Bronchial epithelial cell (primary cell): ENCODE data around the gene ALG1L2. TPM values are rescaled to one million over a fixed set of nuclear protein-coding genes. Genes with fewer than 3 reads are reported as not detected.
"Not testable (repeated sequence)": the region's sequence is repeated elsewhere in the genome, so short reads cannot be mapped to it uniquely, and the experiment has no call there.

ENCODE experiments used
- DNase-seq: peaks from one replicate; pipeline ENCODE4 v3.0.0-alpha.2; 2010; ENCODE audit warnings: low read depth
- FAIRE-seq: peaks from 2 replicates; lab custom pipeline; 2011; peaks lifted over from hg19 to GRCh38; lab: Jason Lieb, UNC
- H3K27me3 ChIP-seq: 2 replicates; pipeline ENCODE4 v1.5.1; 2011; ENCODE audit warnings: low read length; ENCODE audit not compliant: control insufficient read depth, insufficient read depth
- H3K36me3 ChIP-seq: 2 replicates; pipeline ENCODE4 v1.5.1; 2011; ENCODE audit warnings: low read length; ENCODE audit not compliant: control insufficient read depth, insufficient read depth
- H3K4me3 ChIP-seq: 2 replicates; pipeline ENCODE4 v1.5.1; 2011; ENCODE audit warnings: mild to moderate bottlenecking, low read depth, low read length, control low read depth
- total RNA-seq: library from RNA; depleted of rRNA; stranded (reverse); fragments of >200 nt; gene quantifications from 2 replicates; pipeline ENCODE4 v1.2.1, GENCODE V29; 2014
- TF ChIP-seq, protein P1 (sequence below): IDR thresholded peaks from 2 replicates; pipeline ENCODE4 v1.5.1; 2011; ENCODE audit warnings: mild to moderate bottlenecking, moderate library complexity, low read length, control low read depth, inconsistent platforms; ENCODE audit not compliant: insufficient read depth, severe bottlenecking

The ALG1L2 gene
- total RNA-seq, 1 donor from 2014 or later = not detected

DNA sequence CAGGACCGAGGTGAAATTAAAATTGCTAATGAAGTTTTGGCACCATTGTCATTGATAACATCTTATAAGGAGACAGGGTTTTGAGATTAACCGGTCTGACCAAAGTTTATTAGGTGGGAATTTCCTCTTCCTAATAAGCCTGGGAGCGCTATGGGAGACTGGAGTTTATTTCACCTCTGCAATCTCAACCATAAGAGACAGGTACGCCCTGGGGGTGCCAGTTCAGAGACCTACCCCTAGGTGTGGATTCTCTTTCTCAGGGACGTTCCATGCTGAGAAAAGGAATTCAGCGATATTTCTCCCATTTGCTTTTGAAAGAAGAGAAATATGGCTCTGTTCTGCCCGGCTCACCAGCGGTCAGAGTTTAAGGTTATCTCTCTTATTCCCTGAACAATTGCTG, 57.4 kb downstream of the ALG1L2 start:
- not testable (repeated sequence) for FAIRE-seq, H3K36me3 ChIP-seq, DNase-seq, H3K4me3 ChIP-seq, H3K27me3 ChIP-seq

DNA sequence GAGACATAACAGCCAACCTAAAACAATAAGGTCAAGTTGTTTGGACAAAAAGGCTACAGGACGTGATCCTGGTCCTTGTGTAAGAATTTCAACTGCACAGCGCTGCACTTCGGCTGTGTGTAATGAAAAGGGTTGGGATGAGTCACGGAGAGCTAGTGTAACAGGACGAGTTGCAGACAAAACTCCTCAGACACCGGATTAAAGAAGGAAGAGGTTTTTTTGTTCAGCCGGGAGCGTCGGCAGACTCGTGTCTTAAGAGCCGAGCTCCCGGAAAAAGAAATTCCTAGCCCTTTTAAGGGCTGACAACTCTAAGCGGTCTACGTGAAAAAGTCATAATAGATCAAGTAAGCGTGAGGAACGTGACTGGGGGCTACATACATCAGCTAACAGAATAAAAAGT, 59.1 kb downstream of the ALG1L2 start:
- FAIRE-seq, H3K36me3 ChIP-seq, H3K4me3 ChIP-seq, H3K27me3 ChIP-seq: not testable (repeated sequence)
- DNase-seq = peak; percentile 65

DNA sequence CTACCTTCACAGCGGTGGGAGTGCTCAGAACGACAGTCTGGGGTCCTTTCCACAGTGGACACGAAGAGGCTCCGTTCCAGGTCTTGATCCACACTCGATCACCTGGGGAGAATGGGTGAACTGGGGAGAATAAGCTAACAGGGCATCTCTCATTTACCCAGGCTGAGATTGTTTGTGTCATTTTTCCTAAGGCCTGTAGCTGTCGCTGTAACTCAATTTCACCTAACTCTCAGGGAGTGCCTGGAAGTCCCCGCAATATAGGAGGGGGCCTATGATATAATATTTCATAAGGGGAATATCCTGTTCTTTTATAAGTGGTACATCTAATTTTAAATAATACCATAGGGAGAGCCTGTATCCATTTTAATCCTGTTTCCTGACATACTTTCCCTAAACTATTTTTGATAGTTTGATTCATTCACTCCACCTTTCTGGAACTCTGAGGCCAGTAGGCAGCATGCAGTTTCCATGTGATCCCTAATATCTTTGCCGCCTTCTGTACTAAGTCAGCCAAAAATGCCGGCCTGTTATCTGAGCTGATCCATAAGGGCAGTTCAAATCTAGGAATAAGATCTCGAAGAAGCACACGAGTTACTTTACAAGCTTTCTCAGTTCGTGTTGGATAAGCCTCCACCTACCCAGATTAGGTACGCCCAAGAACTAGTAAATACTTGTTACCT, 62.2 kb downstream of the ALG1L2 start:
- TF ChIP-seq, protein P1, sequence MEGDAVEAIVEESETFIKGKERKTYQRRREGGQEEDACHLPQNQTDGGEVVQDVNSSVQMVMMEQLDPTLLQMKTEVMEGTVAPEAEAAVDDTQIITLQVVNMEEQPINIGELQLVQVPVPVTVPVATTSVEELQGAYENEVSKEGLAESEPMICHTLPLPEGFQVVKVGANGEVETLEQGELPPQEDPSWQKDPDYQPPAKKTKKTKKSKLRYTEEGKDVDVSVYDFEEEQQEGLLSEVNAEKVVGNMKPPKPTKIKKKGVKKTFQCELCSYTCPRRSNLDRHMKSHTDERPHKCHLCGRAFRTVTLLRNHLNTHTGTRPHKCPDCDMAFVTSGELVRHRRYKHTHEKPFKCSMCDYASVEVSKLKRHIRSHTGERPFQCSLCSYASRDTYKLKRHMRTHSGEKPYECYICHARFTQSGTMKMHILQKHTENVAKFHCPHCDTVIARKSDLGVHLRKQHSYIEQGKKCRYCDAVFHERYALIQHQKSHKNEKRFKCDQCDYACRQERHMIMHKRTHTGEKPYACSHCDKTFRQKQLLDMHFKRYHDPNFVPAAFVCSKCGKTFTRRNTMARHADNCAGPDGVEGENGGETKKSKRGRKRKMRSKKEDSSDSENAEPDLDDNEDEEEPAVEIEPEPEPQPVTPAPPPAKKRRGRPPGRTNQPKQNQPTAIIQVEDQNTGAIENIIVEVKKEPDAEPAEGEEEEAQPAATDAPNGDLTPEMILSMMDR = peak; percentile 29
- not testable (repeated sequence) for H3K36me3 ChIP-seq, H3K27me3 ChIP-seq, FAIRE-seq, H3K4me3 ChIP-seq
- peak; percentile 15 for DNase-seq

DNA sequence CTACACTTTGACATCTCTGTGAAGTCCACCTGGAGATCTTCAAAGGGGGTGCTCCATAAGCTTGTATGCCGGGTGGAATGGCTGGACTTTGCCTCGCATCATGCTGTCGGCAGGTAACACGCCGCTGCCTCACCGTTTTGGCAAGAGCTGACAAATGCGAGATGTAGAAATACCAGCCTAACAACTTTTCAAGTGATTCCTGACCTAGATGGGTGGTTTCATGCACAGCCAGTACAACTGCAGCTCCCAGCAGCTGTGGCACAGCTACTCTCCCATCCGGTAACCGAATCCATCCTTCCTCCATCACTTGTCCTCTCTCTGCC, 62.7 kb downstream of the ALG1L2 start:
- DNase-seq = peak; percentile 70
- not testable (repeated sequence) for H3K36me3 ChIP-seq, H3K27me3 ChIP-seq, FAIRE-seq, H3K4me3 ChIP-seq

DNA sequence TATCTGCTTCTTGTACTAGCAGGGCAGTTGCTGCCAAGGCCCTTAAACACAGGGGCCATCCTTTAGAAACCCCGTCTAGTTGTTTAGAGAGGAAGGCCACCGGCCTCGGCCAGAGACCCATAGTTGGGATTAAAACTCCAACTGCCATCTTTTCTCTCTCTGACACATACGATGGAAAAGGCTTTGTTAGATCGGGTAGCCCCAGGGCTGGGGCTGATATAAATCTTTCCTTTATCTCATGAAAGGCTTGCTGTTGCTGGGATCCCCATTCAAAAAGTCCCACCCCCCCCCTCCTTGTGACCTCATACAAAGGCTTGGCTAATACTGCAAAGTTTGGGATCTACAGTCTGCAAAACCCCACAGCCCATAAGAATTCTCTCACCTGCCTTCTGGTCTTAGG, 63.8 kb downstream of the ALG1L2 start:
- FAIRE-seq, H3K27me3 ChIP-seq, H3K4me3 ChIP-seq, H3K36me3 ChIP-seq, DNase-seq: not testable (repeated sequence)

DNA sequence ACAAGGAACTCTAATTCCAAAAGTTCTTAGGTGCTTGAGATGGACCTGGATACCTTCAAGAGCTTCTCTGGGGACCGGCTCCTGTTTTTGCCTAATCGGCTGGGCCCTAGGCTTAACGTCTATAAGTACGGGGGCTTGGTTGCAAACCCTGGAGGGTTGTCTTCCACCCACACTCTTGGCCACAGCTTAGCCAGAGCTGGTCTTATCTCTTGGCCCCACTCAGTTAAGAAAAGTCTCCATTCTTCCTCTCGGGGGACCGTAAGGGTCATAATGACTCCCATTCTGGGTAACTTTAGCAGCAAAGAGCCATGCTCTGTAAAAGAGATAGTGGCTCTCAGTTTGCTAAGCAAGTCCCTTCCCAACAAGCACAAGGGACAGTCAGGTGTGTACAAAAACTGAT, 64.8 kb downstream of the ALG1L2 start:
- DNase-seq, FAIRE-seq, H3K27me3 ChIP-seq, H3K4me3 ChIP-seq, H3K36me3 ChIP-seq: not testable (repeated sequence)

Other genes with a start within 250 kb of the ALG1L2 start
- gene TMCC1, start 188.1 kb upstream of the ALG1L2 start, total RNA-seq = 18.2 and 19.8 TPM in 2 replicates
- gene TRH, start 107.1 kb upstream of the ALG1L2 start, total RNA-seq = not detected in 2 replicates